PC-9 (cell line): ENCODE results near the gene GPR78.

ENCODE experiments used
- EZH2 ChIP-seq: fragments of 200-600 bp; sonication (generic); IDR thresholded peaks from 2 replicates; pipeline ENCODE4 v1.8.0; 2017; ENCODE audit warnings: antibody characterized with exemption, low read depth
- TF ChIP-seq, protein P1 (sequence below): fragments of 200-600 bp; sonication (generic); conservative IDR thresholded peaks from 2 replicates; pipeline ENCODE4 v1.6.1; 2017; ENCODE audit warnings: mixed run types, antibody characterized with exemption, mild to moderate bottlenecking, moderate library complexity

DNA sequence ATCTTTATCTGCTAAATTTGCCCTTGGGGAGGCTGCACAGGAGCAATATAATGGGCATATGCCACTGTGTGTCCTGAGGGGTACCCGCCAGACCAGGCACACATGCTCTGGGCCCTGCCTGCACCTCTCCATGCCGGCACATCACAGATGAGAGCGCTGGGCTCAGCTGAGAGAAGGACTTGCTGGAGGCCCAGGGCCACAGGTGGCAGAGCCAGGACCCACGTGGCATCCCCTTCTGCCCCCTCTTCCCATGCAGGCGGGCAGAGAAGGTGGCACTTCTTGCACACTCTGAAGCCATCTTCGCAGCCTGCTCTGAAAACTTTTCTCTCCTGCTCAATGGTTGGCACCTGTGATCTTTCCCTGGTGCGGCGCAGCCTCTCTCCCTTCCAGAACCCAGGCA is 32.5 kb downstream of the GPR78 start:
- TF ChIP-seq, protein P1, sequence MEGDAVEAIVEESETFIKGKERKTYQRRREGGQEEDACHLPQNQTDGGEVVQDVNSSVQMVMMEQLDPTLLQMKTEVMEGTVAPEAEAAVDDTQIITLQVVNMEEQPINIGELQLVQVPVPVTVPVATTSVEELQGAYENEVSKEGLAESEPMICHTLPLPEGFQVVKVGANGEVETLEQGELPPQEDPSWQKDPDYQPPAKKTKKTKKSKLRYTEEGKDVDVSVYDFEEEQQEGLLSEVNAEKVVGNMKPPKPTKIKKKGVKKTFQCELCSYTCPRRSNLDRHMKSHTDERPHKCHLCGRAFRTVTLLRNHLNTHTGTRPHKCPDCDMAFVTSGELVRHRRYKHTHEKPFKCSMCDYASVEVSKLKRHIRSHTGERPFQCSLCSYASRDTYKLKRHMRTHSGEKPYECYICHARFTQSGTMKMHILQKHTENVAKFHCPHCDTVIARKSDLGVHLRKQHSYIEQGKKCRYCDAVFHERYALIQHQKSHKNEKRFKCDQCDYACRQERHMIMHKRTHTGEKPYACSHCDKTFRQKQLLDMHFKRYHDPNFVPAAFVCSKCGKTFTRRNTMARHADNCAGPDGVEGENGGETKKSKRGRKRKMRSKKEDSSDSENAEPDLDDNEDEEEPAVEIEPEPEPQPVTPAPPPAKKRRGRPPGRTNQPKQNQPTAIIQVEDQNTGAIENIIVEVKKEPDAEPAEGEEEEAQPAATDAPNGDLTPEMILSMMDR = no peak
- TF ChIP-seq EZH2 = no peak
